SK-N-SH treated with all-trans-retinoic acid at 6 μM for 48 hours (cell line): ENCODE measurements around the gene MMP2.
A peak's percentile ranks its signal among the peaks of the same experiment; 100 is the strongest.

Experiments used
- ATAC-seq: fragments of 200-7000 bp; cut with Tn5 transposase; 3 replicates; pipeline ENCODE4 v1.9.1; 2020; ENCODE audit warnings: mild to moderate bottlenecking, moderate library complexity
- ARNTL ChIP-seq: fragments of 450-650 bp; formaldehyde crosslinking; IDR thresholded peaks from 2 replicates; pipeline ENCODE4 v1.5.0; 2020; ENCODE audit warnings: low read depth, mild to moderate bottlenecking, moderate library complexity, borderline replicate concordance
- BACH2 ChIP-seq: fragments of 250-450 bp; sonication (Bioruptor Pico); IDR thresholded peaks from 2 replicates; pipeline ENCODE4 v1.9.0; 2021; ENCODE audit warnings: mild to moderate bottlenecking, borderline replicate concordance
- CSDC2 ChIP-seq: fragments of 250-450 bp; sonication (Bioruptor Pico); IDR thresholded peaks from 2 replicates; pipeline ENCODE4 v1.5.0; 2020; ENCODE audit warnings: mild to moderate bottlenecking, moderate library complexity
- ESRRG ChIP-seq: fragments of 250-450 bp; sonication (Bioruptor Pico); IDR thresholded peaks from 2 replicates; pipeline ENCODE4 v1.6.1; 2021; ENCODE audit warnings: mild to moderate bottlenecking
- ISL1 ChIP-seq: fragments of 250-450 bp; sonication (Bioruptor Pico); IDR thresholded peaks from 2 replicates; pipeline ENCODE4 v2.1.2; 2022; ENCODE audit warnings: mild to moderate bottlenecking, moderate library complexity
- OSR1 ChIP-seq: fragments of 250-450 bp; sonication (Bioruptor Pico); IDR thresholded peaks from 2 replicates; pipeline ENCODE4 v1.8.0; 2022; ENCODE audit warnings: moderate library complexity, mild to moderate bottlenecking, inconsistent platforms
- PPARA ChIP-seq: fragments of 250-450 bp; sonication (Bioruptor Pico); IDR thresholded peaks from 2 replicates; pipeline ENCODE4 v1.5.0; 2020; ENCODE audit warnings: mild to moderate bottlenecking, borderline replicate concordance
- RARB ChIP-seq: fragments of 250-450 bp; sonication (Bioruptor Pico); IDR thresholded peaks from 2 replicates; pipeline ENCODE4 v1.8.0; 2021; ENCODE audit warnings: mild to moderate bottlenecking, moderate library complexity
- SNAI2 ChIP-seq: fragments of 250-450 bp; sonication (Bioruptor Pico); IDR thresholded peaks from 2 replicates; pipeline ENCODE4 v1.5.0; 2020; ENCODE audit warnings: mild to moderate bottlenecking, moderate library complexity
- TCF4 ChIP-seq: fragments of 250-450 bp; sonication (Bioruptor Pico); IDR thresholded peaks from 2 replicates; pipeline ENCODE4 v1.8.0; 2021; ENCODE audit warnings: mild to moderate bottlenecking, moderate library complexity, borderline replicate concordance
- TOX ChIP-seq: fragments of 250-450 bp; sonication (Bioruptor Pico); IDR thresholded peaks from 2 replicates; pipeline ENCODE4 v1.8.0; 2021; ENCODE audit warnings: mild to moderate bottlenecking, moderate library complexity, borderline replicate concordance
- ZC3H10 ChIP-seq: fragments of 250-450 bp; sonication (Bioruptor Pico); IDR thresholded peaks from 2 replicates; pipeline ENCODE4 v1.5.1; 2021; ENCODE audit warnings: mild to moderate bottlenecking, moderate library complexity
- ZFP3 ChIP-seq: fragments of 250-450 bp; sonication (Bioruptor Pico); IDR thresholded peaks from 2 replicates; pipeline ENCODE4 v1.5.0; 2020; ENCODE audit warnings: mild to moderate bottlenecking, moderate library complexity
- ZNF565 ChIP-seq: fragments of 450-650 bp; formaldehyde crosslinking; conservative IDR thresholded peaks from 2 replicates; pipeline ENCODE4 v1.5.0; 2020; ENCODE audit warnings: low read depth, mild to moderate bottlenecking, moderate library complexity
- ZNF70 ChIP-seq: fragments of 450-650 bp; formaldehyde crosslinking; IDR thresholded peaks from 2 replicates; pipeline ENCODE4 v1.5.0; 2020; ENCODE audit warnings: mild to moderate bottlenecking, moderate library complexity
- TF ChIP-seq, protein P1 (sequence below): fragments of 250-450 bp; sonication (Bioruptor Pico); IDR thresholded peaks from 2 replicates; pipeline ENCODE4 v1.8.0; 2021; ENCODE audit warnings: low read depth, mild to moderate bottlenecking, moderate library complexity, borderline replicate concordance
- TF ChIP-seq, protein P2 (sequence below): fragments of 250-450 bp; sonication (Bioruptor Pico); IDR thresholded peaks from 2 replicates; pipeline ENCODE4 v1.5.1; 2020; ENCODE audit warnings: low read depth, mild to moderate bottlenecking, moderate library complexity
- TF ChIP-seq, protein P3 (sequence below): fragments of 250-450 bp; sonication (Bioruptor Pico); IDR thresholded peaks from 2 replicates; pipeline ENCODE4 v1.5.1; 2021; ENCODE audit warnings: mild to moderate bottlenecking, moderate library complexity
- TF ChIP-seq, protein P4 (sequence below): fragments of 250-450 bp; sonication (Bioruptor Pico); IDR thresholded peaks from 2 replicates; pipeline ENCODE4 v1.5.0; 2020; ENCODE audit warnings: mild to moderate bottlenecking, moderate library complexity

Gene MMP2

DNA sequence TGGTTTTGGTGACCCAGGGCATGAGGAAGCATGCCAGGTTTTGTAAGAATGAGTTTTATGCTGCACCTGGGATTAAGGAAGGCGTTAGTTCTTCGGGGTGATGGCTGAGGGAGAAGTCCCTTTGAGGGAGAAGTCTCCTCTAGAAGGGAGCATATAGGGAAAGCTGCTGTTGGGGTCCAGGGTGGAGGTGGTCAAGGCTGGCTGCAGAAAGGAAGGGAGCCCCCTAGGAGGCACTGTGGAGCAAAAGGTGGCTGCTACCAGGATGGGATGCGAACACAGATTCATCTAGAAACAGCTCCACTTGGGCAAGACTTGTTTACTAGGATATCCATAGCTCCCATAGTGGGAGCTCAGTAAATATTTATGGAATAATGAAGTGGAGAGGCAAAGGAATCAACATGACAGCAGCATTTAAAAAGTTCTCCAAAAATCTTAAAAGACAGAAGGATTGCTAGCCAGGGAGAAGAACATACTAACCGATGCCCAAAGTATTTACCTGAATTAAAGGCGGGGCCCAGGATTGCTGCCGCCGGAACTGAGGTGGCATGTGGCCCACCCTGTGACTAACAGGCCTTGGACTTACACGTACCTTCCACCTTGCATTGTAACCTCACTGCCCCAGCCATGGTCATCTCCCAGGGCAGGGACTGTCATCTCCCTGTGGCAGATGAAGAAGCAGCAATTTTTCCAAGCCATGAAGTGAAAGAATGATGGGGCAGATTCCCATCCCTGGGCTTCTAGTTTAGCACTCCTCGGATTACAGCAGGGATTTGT is 22.7 kb downstream of the MMP2 start:
- ATAC-seq: no peak
- TF ChIP-seq RARB (CRISPR knock-in tag) (no peak), SNAI2 (CRISPR knock-in tag) (no peak), OSR1 (CRISPR knock-in tag) (no peak), ZFP3 (no peak), ISL1 (no peak), ZNF565 (CRISPR knock-in tag) (no peak), BACH2 (no peak), TOX (no peak), ESRRG (no peak), PPARA (CRISPR knock-in tag) (no peak)
- TF ChIP-seq, protein P1, sequence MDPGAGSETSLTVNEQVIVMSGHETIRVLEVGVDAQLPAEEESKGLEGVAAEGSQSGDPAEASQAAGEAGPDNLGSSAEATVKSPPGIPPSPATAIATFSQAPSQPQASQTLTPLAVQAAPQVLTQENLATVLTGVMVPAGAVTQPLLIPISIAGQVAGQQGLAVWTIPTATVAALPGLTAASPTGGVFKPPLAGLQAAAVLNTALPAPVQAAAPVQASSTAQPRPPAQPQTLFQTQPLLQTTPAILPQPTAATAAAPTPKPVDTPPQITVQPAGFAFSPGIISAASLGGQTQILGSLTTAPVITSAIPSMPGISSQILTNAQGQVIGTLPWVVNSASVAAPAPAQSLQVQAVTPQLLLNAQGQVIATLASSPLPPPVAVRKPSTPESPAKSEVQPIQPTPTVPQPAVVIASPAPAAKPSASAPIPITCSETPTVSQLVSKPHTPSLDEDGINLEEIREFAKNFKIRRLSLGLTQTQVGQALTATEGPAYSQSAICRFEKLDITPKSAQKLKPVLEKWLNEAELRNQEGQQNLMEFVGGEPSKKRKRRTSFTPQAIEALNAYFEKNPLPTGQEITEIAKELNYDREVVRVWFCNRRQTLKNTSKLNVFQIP: no peak

DNA sequence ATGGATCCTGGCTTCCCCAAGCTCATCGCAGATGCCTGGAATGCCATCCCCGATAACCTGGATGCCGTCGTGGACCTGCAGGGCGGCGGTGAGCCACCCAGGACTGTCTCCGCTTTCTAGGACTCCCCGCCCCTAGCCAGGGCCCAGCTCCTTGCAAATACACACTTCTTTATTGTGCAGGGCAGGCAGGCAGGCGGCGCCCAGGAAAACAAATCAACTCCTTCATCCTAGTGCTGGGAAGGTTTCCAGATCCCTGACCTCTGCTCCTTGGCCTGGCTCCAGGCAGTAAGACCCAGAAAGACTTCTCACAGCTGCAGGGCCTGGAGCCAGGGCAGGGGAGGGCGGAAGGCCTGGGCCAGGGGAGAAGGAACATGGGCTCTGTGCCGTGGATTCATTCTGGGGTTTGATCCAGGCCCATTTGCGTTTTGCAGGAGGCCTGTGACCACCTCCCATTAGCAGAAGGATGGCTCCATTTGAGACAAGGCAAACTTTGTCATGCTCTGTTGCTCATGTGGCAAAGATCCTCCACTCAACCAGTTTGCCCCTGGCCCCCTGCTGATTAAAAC is 23.9 kb downstream of the MMP2 start:
- peak; percentile 62 for ATAC-seq
- no peak for TF ChIP-seq BACH2
- TF ChIP-seq ZC3H10 (CRISPR knock-in tag): no peak
- no peak for TF ChIP-seq TCF4
- no peak for TF ChIP-seq ZNF70 (CRISPR knock-in tag)
- TF ChIP-seq, protein P2, sequence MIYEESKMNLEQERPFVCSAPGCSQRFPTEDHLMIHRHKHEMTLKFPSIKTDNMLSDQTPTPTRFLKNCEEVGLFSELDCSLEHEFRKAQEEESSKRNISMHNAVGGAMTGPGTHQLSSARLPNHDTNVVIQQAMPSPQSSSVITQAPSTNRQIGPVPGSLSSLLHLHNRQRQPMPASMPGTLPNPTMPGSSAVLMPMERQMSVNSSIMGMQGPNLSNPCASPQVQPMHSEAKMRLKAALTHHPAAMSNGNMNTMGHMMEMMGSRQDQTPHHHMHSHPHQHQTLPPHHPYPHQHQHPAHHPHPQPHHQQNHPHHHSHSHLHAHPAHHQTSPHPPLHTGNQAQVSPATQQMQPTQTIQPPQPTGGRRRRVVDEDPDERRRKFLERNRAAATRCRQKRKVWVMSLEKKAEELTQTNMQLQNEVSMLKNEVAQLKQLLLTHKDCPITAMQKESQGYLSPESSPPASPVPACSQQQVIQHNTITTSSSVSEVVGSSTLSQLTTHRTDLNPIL: no peak
- TF ChIP-seq TOX: no peak
- no peak for TF ChIP-seq ARNTL
- TF ChIP-seq, protein P3, sequence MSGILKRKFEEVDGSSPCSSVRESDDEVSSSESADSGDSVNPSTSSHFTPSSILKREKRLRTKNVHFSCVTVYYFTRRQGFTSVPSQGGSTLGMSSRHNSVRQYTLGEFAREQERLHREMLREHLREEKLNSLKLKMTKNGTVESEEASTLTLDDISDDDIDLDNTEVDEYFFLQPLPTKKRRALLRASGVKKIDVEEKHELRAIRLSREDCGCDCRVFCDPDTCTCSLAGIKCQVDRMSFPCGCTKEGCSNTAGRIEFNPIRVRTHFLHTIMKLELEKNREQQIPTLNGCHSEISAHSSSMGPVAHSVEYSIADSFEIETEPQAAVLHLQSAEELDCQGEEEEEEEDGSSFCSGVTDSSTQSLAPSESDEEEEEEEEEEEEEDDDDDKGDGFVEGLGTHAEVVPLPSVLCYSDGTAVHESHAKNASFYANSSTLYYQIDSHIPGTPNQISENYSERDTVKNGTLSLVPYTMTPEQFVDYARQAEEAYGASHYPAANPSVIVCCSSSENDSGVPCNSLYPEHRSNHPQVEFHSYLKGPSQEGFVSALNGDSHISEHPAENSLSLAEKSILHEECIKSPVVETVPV (CRISPR knock-in tag): no peak
- no peak for TF ChIP-seq ISL1
- TF ChIP-seq PPARA (CRISPR knock-in tag): no peak
- TF ChIP-seq, protein P4, sequence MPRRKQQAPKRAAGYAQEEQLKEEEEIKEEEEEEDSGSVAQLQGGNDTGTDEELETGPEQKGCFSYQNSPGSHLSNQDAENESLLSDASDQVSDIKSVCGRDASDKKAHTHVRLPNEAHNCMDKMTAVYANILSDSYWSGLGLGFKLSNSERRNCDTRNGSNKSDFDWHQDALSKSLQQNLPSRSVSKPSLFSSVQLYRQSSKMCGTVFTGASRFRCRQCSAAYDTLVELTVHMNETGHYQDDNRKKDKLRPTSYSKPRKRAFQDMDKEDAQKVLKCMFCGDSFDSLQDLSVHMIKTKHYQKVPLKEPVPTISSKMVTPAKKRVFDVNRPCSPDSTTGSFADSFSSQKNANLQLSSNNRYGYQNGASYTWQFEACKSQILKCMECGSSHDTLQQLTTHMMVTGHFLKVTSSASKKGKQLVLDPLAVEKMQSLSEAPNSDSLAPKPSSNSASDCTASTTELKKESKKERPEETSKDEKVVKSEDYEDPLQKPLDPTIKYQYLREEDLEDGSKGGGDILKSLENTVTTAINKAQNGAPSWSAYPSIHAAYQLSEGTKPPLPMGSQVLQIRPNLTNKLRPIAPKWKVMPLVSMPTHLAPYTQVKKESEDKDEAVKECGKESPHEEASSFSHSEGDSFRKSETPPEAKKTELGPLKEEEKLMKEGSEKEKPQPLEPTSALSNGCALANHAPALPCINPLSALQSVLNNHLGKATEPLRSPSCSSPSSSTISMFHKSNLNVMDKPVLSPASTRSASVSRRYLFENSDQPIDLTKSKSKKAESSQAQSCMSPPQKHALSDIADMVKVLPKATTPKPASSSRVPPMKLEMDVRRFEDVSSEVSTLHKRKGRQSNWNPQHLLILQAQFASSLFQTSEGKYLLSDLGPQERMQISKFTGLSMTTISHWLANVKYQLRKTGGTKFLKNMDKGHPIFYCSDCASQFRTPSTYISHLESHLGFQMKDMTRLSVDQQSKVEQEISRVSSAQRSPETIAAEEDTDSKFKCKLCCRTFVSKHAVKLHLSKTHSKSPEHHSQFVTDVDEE (CRISPR knock-in tag): no peak
- TF ChIP-seq SNAI2 (CRISPR knock-in tag): no peak
- no peak for TF ChIP-seq CSDC2 (CRISPR knock-in tag)
- TF ChIP-seq, protein P1: no peak
- no peak for TF ChIP-seq ESRRG
- TF ChIP-seq RARB (CRISPR knock-in tag): no peak
- TF ChIP-seq OSR1 (CRISPR knock-in tag): no peak

DNA sequence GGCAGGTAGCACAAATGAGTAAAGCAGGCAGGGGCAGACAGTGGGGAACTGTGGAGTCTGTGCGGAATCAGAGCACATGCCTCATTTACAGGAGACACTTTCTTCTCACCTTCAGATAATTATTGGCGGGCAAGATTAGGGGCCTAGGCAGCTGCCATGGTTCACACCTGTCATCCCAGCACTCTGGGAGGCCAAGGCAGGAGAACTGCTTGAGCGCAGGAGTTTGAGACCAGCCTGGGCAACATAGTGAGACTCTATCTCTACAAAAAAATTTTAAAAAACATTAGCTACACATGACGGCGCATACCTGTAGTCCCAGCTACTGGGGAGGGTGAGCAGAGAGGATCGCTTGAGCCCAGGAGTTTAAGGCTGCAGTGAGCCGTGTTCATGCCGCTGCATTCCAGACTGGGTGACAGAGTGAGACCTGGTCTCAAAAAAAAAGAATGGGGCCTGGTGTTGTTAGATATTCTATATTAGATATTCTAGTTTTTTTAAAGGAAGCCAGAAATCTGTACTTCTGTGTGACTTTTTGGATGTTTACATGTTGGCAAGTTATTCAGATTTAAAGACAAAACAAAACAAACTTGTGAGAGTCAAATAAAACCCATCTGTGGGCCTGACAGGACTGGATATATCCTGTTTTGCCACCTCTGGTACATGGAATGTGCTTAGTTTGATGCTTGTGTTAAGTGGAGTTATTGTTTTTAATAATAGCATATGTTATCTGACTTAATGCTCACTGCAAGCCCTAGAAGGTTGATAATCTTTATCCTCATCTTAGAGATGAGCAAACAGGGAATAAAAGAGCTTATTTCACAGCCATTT is 24.9 kb downstream of the MMP2 start:
- no peak for ATAC-seq
- TF ChIP-seq, protein P3 (CRISPR knock-in tag): no peak
- TF ChIP-seq ZFP3 (no peak), RARB (CRISPR knock-in tag) (no peak), PPARA (CRISPR knock-in tag) (no peak), ZNF70 (CRISPR knock-in tag) (no peak), SNAI2 (CRISPR knock-in tag) (no peak), ARNTL (no peak), TCF4 (no peak), TOX (no peak)
- TF ChIP-seq, protein P2: no peak
- TF ChIP-seq, protein P4 (CRISPR knock-in tag): no peak
